Astrocyte of the hippocampus (primary cell): ENCODE results near the gene ZNF296.

Experiments
- DNase-seq: peaks from one replicate; pipeline ENCODE4 v3.0.0; 2011; ENCODE audit warnings: low read depth, low spot score

Gene ZNF296

DNA sequence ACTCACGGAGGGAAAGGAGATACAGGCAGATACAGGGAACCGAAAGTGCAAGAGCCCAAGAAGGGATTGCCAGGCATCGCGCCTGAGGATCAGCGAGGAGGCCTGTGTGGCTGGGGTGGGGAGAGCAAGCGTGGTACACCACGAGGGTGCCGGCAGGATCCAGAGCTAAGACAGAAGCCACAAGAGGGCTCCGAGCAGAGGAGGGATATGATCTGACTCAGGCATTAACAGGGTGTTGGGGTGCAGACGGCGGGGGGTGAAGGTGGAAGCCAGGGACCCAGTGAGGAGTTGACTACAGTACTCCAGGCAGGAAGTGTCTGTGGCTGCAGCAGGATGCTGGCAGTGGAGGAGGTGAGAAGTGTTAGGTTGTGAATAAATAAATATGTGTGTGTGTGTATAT is 11.3 kb upstream of the ZNF296 start:
- DNase-seq, result no peak

DNA sequence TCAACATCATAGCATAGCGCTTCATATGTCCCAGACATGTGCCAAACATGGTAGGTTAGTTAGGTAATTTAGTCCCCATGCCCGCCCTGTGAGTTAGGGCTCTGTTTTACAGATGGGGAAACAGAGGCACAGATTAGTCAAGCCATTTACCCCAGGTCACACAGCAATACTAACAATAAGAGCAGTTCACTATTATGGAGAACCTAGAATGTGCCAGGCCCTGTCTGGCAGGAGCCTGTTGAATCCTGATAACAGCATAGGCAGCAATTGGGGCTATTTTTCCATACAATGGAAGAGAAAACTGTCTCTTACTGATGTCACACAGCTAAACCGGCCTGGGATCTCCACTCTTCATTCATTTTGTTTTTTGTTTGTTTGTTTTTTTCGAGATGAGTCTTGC is 10.2 kb upstream of the ZNF296 start:
- no peak for DNase-seq

- no peak for DNase-seq
These were observed 5.9 kb upstream of the ZNF296 start for GRCh38 chr19:45082170-45082569.

DNA sequence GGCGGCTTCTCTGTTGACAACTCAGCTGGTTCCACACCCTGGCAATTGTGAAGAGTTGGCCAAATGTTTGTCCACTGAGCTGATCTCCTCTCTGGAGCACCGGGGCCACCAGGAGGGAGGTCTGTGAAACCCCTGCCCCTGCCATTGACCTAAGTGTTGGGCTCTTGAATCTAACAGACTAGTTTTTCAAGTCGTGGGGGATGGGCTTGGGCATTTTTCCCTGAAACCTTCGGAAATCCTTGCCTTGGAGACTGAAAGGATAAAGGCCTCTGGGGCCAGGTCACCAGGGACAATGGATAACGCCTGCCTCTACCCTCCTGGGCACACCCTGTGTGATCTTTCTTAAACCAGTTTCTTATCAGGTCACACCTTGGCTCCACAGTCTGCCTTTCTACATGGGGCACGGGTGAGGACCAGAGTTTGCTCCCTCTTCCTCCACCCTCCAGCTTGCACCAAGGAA is 3.7 kb upstream of the ZNF296 start:
- DNase-seq, result peak; percentile 29

DNA sequence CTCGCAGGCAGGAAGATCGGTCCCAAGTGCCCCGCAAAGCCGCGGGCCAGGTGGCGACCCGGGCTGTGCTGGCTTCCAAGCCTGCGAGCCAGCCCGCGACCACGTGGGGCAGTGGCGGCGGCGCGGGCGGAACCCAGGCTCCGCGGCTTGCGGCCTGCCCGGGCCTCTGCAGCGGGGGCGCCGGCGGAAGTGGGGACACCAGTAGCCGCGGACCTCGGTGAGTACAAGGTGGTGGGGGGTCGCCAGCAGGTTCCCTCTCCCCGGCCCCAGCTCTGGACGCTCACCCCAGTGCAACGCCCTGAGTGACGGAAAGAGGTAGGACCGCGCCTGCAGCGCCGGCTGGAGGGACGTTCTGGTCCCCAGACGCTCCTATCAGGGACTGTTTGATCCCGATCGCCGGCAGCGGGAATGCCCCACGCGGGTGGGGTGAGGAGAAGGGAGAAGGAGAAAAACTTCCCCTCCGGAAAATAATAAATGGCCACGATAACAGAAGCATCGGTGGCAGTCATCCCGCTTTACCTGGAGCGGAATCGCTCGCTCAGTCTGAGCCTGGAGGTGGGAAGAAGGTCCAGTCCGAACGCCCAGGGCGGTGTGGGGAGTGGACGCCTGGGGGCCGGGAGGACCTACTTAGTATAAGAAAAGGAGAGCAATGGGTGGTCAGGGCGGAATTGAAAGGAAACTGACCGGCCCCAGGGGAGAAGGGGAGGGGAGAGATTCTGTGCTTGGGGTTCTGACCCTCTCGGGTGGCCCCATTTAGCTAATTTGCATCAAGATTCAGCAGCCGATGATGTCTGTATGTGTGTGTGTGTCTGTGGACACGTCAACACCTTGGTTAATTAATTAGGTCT is 3.0 kb upstream of the ZNF296 start, which contains the start of gene GEMIN7:
TSS of gene GEMIN7 (plus strand) at position 198 of the 848 bp plus-strand sequence. CDS start 10,855 bp downstream, outside the sequence.
- peak; percentile 92 for DNase-seq

- no peak for DNase-seq
These were observed 2.2 kb upstream of the ZNF296 start for GRCh38 chr19:45078390-45079062.

DNA sequence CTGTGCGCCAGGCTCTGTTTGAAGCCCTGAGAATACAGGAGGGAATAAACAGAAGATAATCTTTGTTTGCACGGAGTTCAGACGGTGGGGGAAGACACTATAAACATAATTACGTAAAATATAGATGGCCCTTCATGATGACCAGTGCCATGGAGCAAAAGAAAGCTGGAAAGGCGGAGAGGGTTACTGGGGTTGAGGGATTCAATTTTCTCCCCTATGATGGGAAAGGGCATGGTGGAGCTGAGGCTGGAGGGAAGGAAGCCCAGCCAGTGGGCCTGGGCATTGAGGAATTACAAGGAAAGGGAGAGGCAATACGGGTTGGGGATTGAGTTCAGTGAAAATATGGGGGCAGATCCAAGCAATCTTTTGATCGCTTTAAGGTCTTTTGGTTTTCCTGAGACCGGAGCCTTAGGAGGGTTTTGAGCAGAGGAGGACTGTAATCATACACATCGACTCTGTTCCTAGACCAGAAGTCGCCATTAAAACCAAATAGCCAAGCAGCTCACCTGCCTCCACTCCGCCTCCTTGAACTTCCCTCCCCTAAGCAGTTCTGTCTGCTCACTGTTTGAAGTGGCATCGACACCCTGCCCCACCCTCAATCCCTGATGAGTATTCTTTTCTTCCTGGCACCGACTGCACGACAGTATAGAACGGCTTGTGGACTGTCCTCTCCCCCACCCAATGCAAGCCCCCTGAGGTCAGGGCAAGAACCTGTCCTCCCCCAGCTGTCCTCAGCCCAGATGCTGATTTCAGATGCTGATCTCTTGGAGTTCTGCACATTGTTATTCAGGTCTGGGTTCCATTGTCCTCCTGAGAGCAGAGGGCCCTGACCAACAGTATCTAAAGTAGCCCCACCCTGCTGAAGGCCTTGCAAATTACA is 813 bp upstream of the ZNF296 start:
- no peak for DNase-seq

GRCh38 chr19:45075301-45076028 is 813 bp downstream of the ZNF296 start:
- peak; percentile 62 for DNase-seq

DNA sequence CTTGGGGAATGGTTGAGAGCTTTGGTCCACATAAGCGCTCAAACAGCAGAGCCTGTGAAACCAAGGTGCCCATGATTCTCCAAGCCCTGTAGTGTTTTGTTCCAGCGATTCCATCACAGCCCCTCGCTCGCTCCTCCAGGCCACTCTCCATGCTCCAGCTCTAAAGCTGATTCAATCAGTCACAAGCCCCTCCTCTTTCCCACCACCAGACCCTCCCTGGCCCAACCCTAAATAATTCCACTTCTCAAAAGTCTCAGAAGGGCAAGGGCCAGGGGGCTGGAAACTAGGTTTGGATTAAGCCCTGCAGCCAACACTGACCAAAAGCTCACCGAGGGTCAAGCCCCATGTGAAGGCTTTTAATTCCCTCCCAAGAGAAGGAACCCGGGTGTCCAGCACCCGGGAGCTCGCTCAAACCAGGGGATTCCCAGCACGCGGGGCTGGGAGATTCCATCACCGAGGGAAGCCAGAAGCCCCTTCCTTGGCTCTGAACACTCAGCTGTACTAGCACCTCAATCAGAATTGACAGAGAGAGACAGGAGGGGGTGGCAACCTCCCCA is 1.5 kb downstream of the ZNF296 start:
- DNase-seq, result peak; percentile 9

- no peak for DNase-seq
These were observed 4.1 kb downstream of the ZNF296 start for GRCh38 chr19:45071969-45072790.

- no peak for DNase-seq
These were observed 4.7 kb downstream of the ZNF296 start for GRCh38 chr19:45071545-45071938.

DNA sequence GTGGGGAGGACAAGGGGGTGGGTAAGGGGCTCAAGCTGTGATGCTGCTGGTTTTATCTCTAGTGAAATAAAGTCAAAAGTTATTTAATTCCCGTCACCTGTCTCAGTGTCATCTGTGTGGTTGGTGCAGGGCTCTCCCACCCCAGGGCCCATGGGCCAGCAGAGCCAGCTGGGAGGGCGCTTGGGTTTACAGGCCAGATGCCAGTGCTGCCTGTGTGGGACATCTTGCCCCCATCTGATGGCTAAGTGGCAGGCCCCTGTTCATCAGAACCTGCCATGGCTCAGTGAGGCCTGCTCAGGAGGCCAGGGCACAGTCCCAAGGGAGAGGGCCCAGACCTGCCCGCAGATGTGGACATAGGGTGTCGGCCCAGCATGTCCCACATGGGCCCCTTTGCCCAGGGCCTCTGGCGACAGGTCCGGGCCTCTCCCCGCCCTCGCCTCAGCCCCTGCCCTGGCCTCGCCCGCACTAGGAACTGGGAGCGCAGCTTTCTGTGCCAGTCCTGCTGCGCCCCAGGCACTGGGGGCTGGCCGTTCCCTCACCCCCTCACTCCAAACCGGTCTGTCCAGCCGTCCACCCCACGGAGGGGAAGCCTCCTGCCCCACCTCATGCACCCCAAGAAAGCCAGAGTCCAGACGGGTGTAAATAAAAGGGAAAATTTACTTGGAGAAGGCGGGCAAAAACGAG is 5.3 kb downstream of the ZNF296 start:
- DNase-seq, result no peak

DNA sequence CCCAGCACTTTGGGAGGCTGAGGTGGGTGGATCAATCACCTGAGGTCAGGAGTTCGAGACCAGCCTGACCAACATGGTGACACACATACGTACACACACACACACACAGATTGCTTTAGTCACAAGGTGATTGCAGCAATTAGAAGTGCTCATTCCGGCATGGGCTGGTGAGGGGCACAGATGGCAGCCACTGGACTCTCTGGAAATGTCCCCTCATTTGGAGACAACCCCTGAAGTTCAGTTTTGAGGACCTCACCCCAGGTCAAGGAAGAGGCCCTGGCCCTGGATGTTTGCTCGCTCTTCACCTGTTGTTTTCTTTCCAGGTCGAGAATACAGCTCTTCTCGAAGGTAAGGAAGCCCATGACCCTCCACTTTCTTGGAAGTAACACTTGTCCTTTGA is 6.1 kb downstream of the ZNF296 start:
- no peak for DNase-seq

DNA sequence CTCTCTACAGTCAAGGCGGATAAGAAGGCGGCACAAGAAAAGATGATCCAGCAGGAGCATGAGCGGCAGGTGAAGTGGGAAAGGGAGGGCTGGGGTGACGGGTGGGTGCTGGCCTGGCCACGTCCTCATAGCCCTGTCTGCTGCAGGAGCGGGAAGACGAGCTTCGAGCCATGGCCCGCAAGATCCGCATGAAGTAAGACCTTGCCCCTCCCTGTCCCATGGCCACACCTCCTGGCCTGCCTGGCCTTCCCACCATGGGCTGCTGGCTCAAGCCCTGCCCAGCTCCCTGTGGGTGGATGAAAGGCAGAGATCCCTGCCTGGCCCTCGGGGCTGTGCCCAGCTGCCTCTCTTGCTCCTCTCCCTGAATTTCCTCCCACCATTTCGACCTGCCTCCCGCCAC is 7.2 kb downstream of the ZNF296 start:
- peak; percentile 26 for DNase-seq

DNA sequence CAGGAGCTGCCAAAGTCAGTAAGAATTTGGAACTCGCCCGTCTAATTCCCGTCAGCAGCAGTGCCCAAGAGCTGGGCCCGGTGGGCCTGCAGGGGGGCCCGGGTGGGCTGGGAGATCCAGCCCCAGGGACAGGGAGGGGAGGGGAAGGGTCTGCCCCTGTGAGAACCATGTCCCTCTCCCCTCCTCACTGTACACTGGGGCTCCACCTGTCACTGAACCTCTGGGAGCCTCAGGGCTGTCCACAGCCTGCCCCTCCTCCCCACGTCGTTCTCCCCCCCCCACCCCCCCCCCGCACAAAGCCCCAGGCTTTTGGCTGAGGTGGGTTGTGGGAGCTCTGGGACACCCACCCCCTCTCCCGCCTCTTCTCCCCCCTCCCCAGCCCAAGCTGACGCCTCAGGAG is 8.2 kb downstream of the ZNF296 start:
- no peak for DNase-seq

GRCh38 chr19:45066921-45067661 is 9.2 kb downstream of the ZNF296 start:
- DNase-seq, result no peak

DNA sequence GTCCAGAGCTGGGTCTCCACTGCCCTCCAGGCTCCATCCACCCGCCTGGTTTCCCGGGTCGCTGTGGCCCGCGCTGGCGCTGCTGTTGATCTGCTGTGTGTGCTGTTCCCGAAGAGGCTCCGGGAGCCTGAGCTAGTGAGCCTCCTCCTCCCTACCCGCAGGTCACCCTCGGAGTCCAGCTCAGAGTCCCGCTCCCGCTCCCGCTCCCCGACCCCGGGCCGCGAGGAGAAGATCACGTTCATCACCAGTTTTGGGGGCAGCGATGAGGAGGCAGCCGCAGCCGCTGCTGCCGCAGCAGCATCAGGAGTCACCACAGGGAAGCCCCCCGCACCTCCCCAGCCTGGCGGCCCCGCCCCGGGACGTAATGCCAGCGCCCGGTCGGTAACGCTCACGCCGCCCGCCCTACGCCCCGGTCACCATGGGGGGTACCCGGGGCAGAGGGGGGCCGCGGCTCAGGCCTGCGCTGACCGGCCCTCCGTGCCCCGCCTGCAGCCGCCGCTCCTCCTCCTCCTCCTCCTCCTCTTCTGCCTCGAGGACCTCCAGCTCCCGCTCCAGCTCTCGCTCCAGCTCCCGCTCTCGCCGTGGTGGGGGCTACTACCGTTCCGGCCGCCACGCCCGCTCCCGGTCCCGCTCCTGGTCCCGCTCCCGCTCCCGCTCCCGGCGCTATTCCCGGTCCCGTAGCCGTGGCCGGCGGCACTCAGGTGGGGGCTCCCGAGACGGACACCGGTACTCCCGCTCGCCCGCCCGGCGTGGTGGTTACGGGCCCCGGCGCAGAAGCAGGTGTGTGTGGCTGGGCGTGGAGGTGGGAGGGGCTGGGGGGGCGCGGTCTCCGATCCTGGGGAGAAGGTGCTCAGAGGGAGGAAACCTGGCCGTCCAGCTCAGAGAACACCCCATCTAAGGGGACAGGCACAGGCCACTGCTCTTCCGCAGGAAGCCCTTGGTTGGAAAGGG is 12.2 kb downstream of the ZNF296 start:
- no peak for DNase-seq

DNA sequence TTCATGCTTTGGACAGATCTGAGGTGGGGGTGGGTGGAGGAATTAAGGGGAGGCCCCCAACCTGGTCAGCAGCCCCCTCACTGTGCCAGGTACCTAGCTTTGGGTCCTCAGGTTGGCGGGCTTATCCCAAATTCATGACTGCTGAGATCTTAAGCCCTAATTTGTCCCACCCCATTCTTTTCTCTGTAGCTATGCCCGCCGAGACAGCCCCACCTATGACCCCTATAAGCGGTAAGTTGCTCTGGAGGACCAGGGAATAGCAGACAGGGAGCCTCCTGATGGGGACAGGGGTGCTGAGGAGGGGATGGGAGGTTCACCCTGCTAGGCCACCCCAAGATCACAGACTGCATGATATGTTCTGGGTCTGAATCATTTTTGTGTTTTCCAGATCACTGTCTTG is 14.3 kb downstream of the ZNF296 start:
- no peak for DNase-seq
